ENCODE data around the gene PRSS33.

GRCh38 chr16:2741168-2741567 is 46.2 kb downstream of the PRSS33 start:
- no peak for TF ChIP-seq EP300 (IDR thresholded peaks at IDR 0.05)
- TF ChIP-seq ZNF302 (CRISPR knock-in tag; IDR thresholded peaks at IDR 0.05), result no peak
- TF ChIP-seq POLR2AphosphoS2 (conservative IDR thresholded peaks at IDR 0.05; ENCODE audit: low read length), result no peak
- no peak for TF ChIP-seq POLR2A (IDR thresholded peaks at IDR 0.05; ENCODE audit: low read length)
